GM12878 (cell line): ENCODE results near the gene CNPY2. TPM values are rescaled to one million over a fixed set of nuclear protein-coding genes. Genes with fewer than 3 reads are reported as not detected.

Experiments used
- CEBPB ChIP-seq, 2 experiments: fragments of 150-350 bp in 1 of 2; IDR thresholded peaks; 2 replicates each; pipeline ENCODE4 v1.6.1; 2012 to 2014; ENCODE audit warnings: low read depth in 2 of 2, low read length in 2 of 2, borderline replicate concordance in 1 of 2, inconsistent platforms in 1 of 2
- ESRRA ChIP-seq: IDR thresholded peaks from 2 replicates; pipeline ENCODE4 v1.6.1; 2012; ENCODE audit warnings: mild to moderate bottlenecking, low read length, improper control_type of control experiment
- ETV6 ChIP-seq, 2 experiments: fragments of 450-650 bp in 1 of 2; IDR thresholded peaks in 1 of 2; conservative IDR thresholded peaks in 1 of 2; 2 replicates each; pipeline ENCODE4 v1.6.1; 2014; ENCODE audit warnings: antibody characterized with exemption in 1 of 2, borderline replicate concordance in 1 of 2, low read depth in 1 of 2, mild to moderate bottlenecking in 1 of 2, moderate library complexity in 1 of 2
- IKZF1 ChIP-seq: fragments of 450-650 bp; conservative IDR thresholded peaks from 2 replicates; pipeline ENCODE4 v1.6.1; 2017; ENCODE audit warnings: antibody characterized with exemption, mild to moderate bottlenecking
- MEF2A ChIP-seq: IDR thresholded peaks from 2 replicates; pipeline ENCODE4 v1.6.1; 2011; ENCODE audit warnings: low read depth, mild to moderate bottlenecking, low read length, moderate library complexity; ENCODE audit not compliant: insufficient read depth
- NBN ChIP-seq: fragments of 450-650 bp; IDR thresholded peaks from 2 replicates; pipeline ENCODE4 v1.6.1; 2016
- NFYA ChIP-seq: IDR thresholded peaks from 2 replicates; pipeline ENCODE4 v1.6.1; 2011; ENCODE audit warnings: low read depth, mild to moderate bottlenecking, low read length, improper control_type of control experiment, borderline replicate concordance
- NKRF ChIP-seq: fragments of 450-650 bp; conservative IDR thresholded peaks from 2 replicates; pipeline ENCODE4 v1.6.1; 2017; ENCODE audit warnings: mild to moderate bottlenecking, moderate library complexity
- PAX8 ChIP-seq: fragments of 450-650 bp; IDR thresholded peaks from 2 replicates; pipeline ENCODE4 v1.6.1; 2017; ENCODE audit warnings: mild to moderate bottlenecking, moderate library complexity
- PML ChIP-seq: IDR thresholded peaks from 2 replicates; pipeline ENCODE4 v1.6.1; 2012; ENCODE audit warnings: low read length, inconsistent platforms
- RUNX3 ChIP-seq: IDR thresholded peaks from 2 replicates; pipeline ENCODE4 v1.6.1; 2012; ENCODE audit warnings: low read length, inconsistent platforms
- SMAD1 ChIP-seq: fragments of 450-650 bp; IDR thresholded peaks from 2 replicates; pipeline ENCODE4 v1.6.1; 2018; ENCODE audit warnings: mild to moderate bottlenecking, low read depth; ENCODE audit not compliant: partially characterized antibody
- SMARCA5 ChIP-seq: fragments of 450-650 bp; IDR thresholded peaks from 2 replicates; pipeline ENCODE4 v1.6.1; 2017; ENCODE audit warnings: mild to moderate bottlenecking
- TCF3 ChIP-seq: IDR thresholded peaks from 2 replicates; pipeline ENCODE4 v1.6.1; 2012; ENCODE audit warnings: low read depth, mild to moderate bottlenecking, low read length, borderline replicate concordance; ENCODE audit not compliant: insufficient read depth
- USF2 ChIP-seq: IDR thresholded peaks from 2 replicates; pipeline ENCODE4 v1.6.1; 2011; ENCODE audit warnings: low read depth, low read length, improper control_type of control experiment, borderline replicate concordance
- polyA plus RNA-seq, 11 experiments: library from polyadenylated mRNA; depleted of rRNA in 4 of 11; unstranded in 6 of 11; stranded (reverse) in 5 of 11; fragments of >200 nt; fragmentation: Nextera tagmentation in 4 of 11; fragmentation: Illumina TruSeq in 1 of 11; extraction: Ambion mirVana in 4 of 11; extraction: Trizol in 1 of 11; gene quantifications; 1 replicate in 1 of 11; 2 replicates in 10 of 11; pipeline versions ENCODE4 v1.2.1 to v1.2.3, GENCODE V29; 2011 to 2016; ENCODE audit warnings: inconsistent platforms in 2 of 11, missing spikeins in 2 of 11, low read depth in 1 of 11
- total RNA-seq, 4 experiments: library from RNA; depleted of rRNA in 3 of 4; stranded (reverse); fragments of >200 nt in 3 of 4; fragmentation: Illumina TruSeq in 1 of 4; extraction: Trizol in 1 of 4; gene quantifications; 2 replicates each; pipeline versions ENCODE4 v1.2.1 to v1.2.3, GENCODE V29; 2013 to 2021

The CNPY2 gene
- total and polyA plus RNA-seq, 10 of the 15 experiments (the other 5 are each of a cell fraction or from before 2014, with no cell fraction given), result 25.0 to 276 (median 87.8) TPM

- TF ChIP-seq SMAD1 (peak; percentile 42), ETV6 (conservative IDR thresholded peaks at IDR 0.05 in 1 of 2, IDR thresholded peaks at IDR 0.05 in 1 of 2; ENCODE audit: borderline replicate concordance in 1 of 2, low read depth in 1 of 2) (peak in 1 of 2 experiments; percentile 50; a peak in 1 of 4 replicates), RUNX3 (peak; percentile 69), ESRRA (no peak), NFYA (no peak; the same call in 1 of the 2 replicates), NBN (peak; percentile 82), PAX8 (no peak), CEBPB (IDR thresholded peaks at IDR 0.05; ENCODE audit: borderline replicate concordance in 1 of 2, low read depth in 2 of 2, low read length in 2 of 2) (no peak), PML (peak; percentile 54), MEF2A (no peak), SMARCA5 (0 out of 2 replicates have a peak, but pooled peaks have one; percentile 28), NKRF (peak; percentile 78; the same call in 1 of the 2 replicates), TCF3 (0 out of 2 replicates have a peak, but pooled peaks have one; percentile 28), USF2 (no peak), IKZF1 (peak; percentile 98)
These were observed 44.3 kb upstream of the CNPY2 start, which contains the start of gene STAT2 (continued) for GRCh38 chr12:56359851-56360767.
